ENCODE data around the gene ADAM19. TPM values are rescaled to one million over a fixed set of nuclear protein-coding genes. Genes with fewer than 3 reads are reported as not detected.

Gene ADAM19
- total and polyA plus RNA-seq, 2 of the 4 experiments (the other 2 are of a cell fraction) = 35.5 to 49.2 TPM

DNA sequence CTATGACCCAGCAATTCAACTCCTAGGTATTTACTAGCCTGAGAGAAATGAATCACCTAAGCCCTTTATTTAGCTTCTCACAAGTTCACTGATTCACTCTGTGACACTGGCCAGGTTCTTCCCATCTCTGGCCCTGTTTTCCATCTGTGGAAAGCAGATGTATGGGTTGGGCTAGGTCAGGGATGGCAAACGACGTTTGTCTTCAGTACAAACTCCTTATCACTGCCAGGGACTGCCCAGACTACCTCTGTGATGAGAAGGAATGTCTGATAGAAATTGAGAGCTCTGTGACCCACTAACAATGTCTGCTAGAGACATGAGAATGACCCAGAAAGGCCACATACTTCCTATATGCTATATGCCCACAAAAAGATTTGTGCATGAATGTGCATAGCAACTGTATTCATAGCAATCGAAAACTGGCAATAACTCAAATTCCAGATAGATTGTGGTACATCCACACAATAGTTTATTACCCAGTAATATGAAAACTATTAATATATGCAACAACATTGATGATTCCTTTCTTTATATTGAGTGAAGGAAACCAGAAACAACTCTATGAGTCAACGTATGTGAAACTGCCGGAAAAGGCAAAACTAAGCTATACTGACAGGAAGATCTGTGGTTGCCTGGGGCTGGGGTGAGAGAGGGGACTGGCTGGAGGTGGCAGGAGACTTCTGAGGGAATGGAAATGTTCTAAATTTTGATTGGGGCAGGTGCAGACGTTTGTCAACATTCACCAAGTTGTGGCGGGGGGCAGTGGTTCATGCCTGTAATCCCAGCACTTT lies 32.0 kb upstream of the ADAM19 start:
- peak overlapping the region; percentile 85 for H2BK5ac ChIP-seq (ENCODE audit: low read depth, low read length, poor library complexity, severe bottlenecking)
- H4K20me1 ChIP-seq (ENCODE audit: insufficient read depth, low read length) = no peaks in the 10 kb centered on the region
- no peak overlapping the region for H3K14ac ChIP-seq (replicated peaks; ENCODE audit: low read depth, low read length)
- peak overlapping the region; percentile 65; the same call in 1 of the 2 replicates for H2AK5ac ChIP-seq (ENCODE audit: low read depth, low read length)
- intact Hi-C loops (cut with micrococcal nuclease) (no loop called here), in situ Hi-C loops (cut with MboI; ENCODE audit: low sequenced_read_pairs) (no loop called here), dilution Hi-C loops (cut with HindIII; ENCODE audit: low sequenced_read_pairs, unreplicated experiment) (no loop called here)
- no TSS peak for BruUV-seq (replicated peaks)
- peak overlapping the region; percentile 72; the same call in 1 of the 2 replicates for H2BK20ac ChIP-seq (ENCODE audit: low read depth, low read length)
- H3K4me1 ChIP-seq (ENCODE audit: control insufficient read depth, insufficient read depth, low read length) = peaks cover 13% of the 10 kb centered on the region
- peak overlapping the region in 1 of 2 experiments; percentile 31; a peak in 1 of 4 replicates for H4K8ac ChIP-seq (ENCODE audit: low read depth in 2 of 2, low read length in 2 of 2)
- peak overlapping the region; percentile 65 for H3K4ac ChIP-seq (ENCODE audit: low read depth, low read length)
- peak; percentile 85 for DNase-seq
- CTCF ChIA-PET = interaction anchor here (0.5 to 0.8 kb wide), 2 partner anchors 11 to 39 kb away, joined by 3 read pairs; no protein-coding TSS in a partner anchor
- peak; percentile 36 for ATAC-seq (ENCODE audit: low read depth)
- 42% methylated on average over 2 of the region's 7 CpGs; no CpG with 5 or more reads in 1 of the 2 experiments for WGBS, 2 experiments (ENCODE audit: extremely low coverage in 2 of 2, insufficient read length in 1 of 2)
- POLR2A ChIA-PET (ENCODE audit: unreplicated experiment) = no interaction called here
- H3K9me3 ChIP-seq (ENCODE audit: control insufficient read depth, insufficient read depth, low read length) = no peaks in the 10 kb centered on the region
- peak overlapping the region; percentile 73 for H2BK120ac ChIP-seq (ENCODE audit: low read depth, low read length)
- H2BK15ac ChIP-seq (ENCODE audit: low read depth, low read length) = peak overlapping the region; percentile 56; the same call in 1 of the 3 replicates
- peak overlapping the region; percentile 81; the same call in 1 of the 2 replicates for H3K23ac ChIP-seq (ENCODE audit: low read depth, low read length)
- no peaks in the 10 kb centered on the region; a peak in 1 of 4 replicates for H3K79me1 ChIP-seq (ENCODE audit: low read depth in 1 of 2, low read length in 2 of 2)
- no peaks in the 10 kb centered on the region for H3K36me3 ChIP-seq (ENCODE audit: control insufficient read depth, insufficient read depth, low read length)
- peak overlapping the region; percentile 65 for H2AFZ ChIP-seq (replicated peaks; ENCODE audit: low read length, poor library complexity)
- peak overlapping the region; percentile 29 for H4K91ac ChIP-seq (ENCODE audit: insufficient read depth, low read depth, low read length)
- peak overlapping the region; percentile 27; the same call in 1 of the 2 replicates for H3K4me2 ChIP-seq (ENCODE audit: low read depth, low read length)
- H3K9ac ChIP-seq (ENCODE audit: low read depth, low read length) = no peak overlapping the region
- TF ChIP-seq NFE2L2 (IDR thresholded peaks at IDR 0.05; ENCODE audit: low read depth, low read length) = no peak
- peak; percentile 60; the same call in 1 of the 2 replicates for TF ChIP-seq FOS (IDR thresholded peaks at IDR 0.05; ENCODE audit: low read depth, low read length)
- TF ChIP-seq CTCF (conservative IDR thresholded peaks at IDR 0.05; ENCODE audit: low read depth, low read length) = no peak
- TF ChIP-seq CEBPB (IDR thresholded peaks at IDR 0.05; ENCODE audit: low read depth, low read length) = no peak
- H3K56ac ChIP-seq (ENCODE audit: extremely low read depth, insufficient read depth, low read length) = peak overlapping the region; percentile 13; the same call in 1 of the 2 replicates
- H2AK9ac ChIP-seq (replicated peaks; ENCODE audit: low read depth, low read length, poor library complexity) = no peak overlapping the region
- H3K9me1 ChIP-seq (ENCODE audit: insufficient read depth, low read length) = peaks cover 15% of the 10 kb centered on the region
- H3K18ac ChIP-seq (ENCODE audit: low read depth, low read length) = peak overlapping the region; percentile 48; the same call in 1 of the 2 replicates
- H3K4me3 ChIP-seq (ENCODE audit: insufficient read depth, low read depth, low read length) = no peak overlapping the region
- no peak overlapping the region for H3K27ac ChIP-seq (ENCODE audit: insufficient read depth, low read length)
- H4K5ac ChIP-seq (ENCODE audit: low read depth, low read length) = no peak overlapping the region; the same call in 1 of the 2 replicates
- no peaks in the 10 kb centered on the region for H3K27me3 ChIP-seq (ENCODE audit: control insufficient read depth, insufficient read depth, low read length)
